KMS-11 (cell line): Measurements from ENCODE around the gene PAM.

Experiments
- H2AFZ ChIP-seq: fragments of 200-600 bp; sonication (generic); 2 replicates; pipeline ENCODE4 v1.6.1; 2016; ENCODE audit warnings: antibody characterized with exemption, mixed run types, low read depth
- H3K27ac ChIP-seq: fragments of 200-600 bp; sonication (generic); 2 replicates; pipeline ENCODE4 v1.6.1; 2016; ENCODE audit warnings: mild to moderate bottlenecking, mixed run types
- H3K27me3 ChIP-seq: fragments of 200-600 bp; sonication (generic); 2 replicates; pipeline ENCODE4 v1.6.1; 2017; ENCODE audit warnings: mild to moderate bottlenecking, low read depth, mixed run types, moderate library complexity; ENCODE audit not compliant: insufficient read depth
- H3K36me3 ChIP-seq: fragments of 200-600 bp; sonication (generic); 2 replicates; pipeline ENCODE4 v1.6.1; 2017; ENCODE audit warnings: mild to moderate bottlenecking, mixed run types; ENCODE audit not compliant: insufficient read depth
- H3K4me1 ChIP-seq: fragments of 200-600 bp; sonication (generic); 2 replicates; pipeline ENCODE4 v1.6.1; 2016; ENCODE audit warnings: mild to moderate bottlenecking, low read depth, mixed run types; ENCODE audit not compliant: poor library complexity, severe bottlenecking
- H3K4me2 ChIP-seq: fragments of 200-600 bp; sonication (generic); 2 replicates; pipeline ENCODE4 v1.7.0; 2016; ENCODE audit warnings: mild to moderate bottlenecking, mixed run types
- H3K4me3 ChIP-seq: fragments of 200-600 bp; sonication (generic); IDR thresholded peaks from 2 replicates; pipeline ENCODE4 v1.6.1; 2017; ENCODE audit warnings: low read depth, low read length, mixed read lengths; ENCODE audit not compliant: insufficient read depth
- H3K79me2 ChIP-seq: fragments of 200-600 bp; sonication (generic); 2 replicates; pipeline ENCODE4 v1.6.1; 2016; ENCODE audit warnings: low read depth, mixed run types; ENCODE audit not compliant: insufficient read depth
- H3K9ac ChIP-seq: fragments of 200-600 bp; sonication (generic); 2 replicates; pipeline ENCODE4 v1.6.1; 2016; ENCODE audit warnings: mild to moderate bottlenecking, mixed run types
- H4K20me1 ChIP-seq: fragments of 200-600 bp; sonication (generic); 2 replicates; pipeline ENCODE4 v1.6.1; 2016; ENCODE audit warnings: mild to moderate bottlenecking, mixed run types; ENCODE audit not compliant: insufficient read depth
- TF ChIP-seq, protein P1 (sequence below): fragments of 200-600 bp; sonication (generic); conservative IDR thresholded peaks from 2 replicates; pipeline ENCODE4 v1.6.1; 2017; ENCODE audit warnings: low read depth, mild to moderate bottlenecking, antibody characterized with exemption, low read length, moderate library complexity, mixed read lengths

The PAM gene

DNA sequence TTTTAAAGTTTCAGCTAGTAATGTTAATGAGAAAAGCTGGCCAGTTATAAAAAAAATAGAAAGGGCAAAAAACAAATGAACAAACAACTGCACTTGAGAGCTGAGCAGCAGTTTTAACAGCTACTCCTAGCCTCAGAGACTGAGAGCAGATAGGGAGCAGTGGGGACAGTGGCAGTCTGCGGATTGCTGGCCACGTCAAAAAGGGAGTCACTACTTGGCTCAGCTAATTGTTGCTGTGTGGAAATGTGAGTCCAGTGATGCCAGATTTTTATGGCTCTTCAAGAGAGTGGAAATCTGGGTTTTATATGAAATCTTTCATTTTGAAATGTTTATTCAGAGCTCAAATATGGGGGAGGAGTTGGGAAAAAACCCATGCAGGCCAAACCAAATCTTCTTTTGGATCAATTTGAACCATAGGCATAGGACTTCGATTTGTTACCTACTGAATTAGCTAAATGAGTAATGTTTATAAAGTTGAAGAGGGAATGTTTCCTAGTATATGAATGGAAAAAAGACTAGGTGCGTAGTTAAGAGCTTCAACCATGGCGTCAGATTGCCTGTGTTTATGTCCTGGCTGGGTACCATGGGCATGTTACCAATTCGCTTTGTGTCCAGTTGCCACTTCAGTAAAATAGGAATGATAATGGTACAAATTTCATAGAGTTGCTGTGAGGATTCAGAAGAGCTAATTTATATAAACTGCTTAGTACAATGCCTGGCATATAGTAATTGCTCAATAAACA is 102.1 kb downstream of the PAM start:
- no peak overlapping the region for H3K4me2 ChIP-seq
- no peaks in the 10 kb centered on the region for H3K4me1 ChIP-seq

DNA sequence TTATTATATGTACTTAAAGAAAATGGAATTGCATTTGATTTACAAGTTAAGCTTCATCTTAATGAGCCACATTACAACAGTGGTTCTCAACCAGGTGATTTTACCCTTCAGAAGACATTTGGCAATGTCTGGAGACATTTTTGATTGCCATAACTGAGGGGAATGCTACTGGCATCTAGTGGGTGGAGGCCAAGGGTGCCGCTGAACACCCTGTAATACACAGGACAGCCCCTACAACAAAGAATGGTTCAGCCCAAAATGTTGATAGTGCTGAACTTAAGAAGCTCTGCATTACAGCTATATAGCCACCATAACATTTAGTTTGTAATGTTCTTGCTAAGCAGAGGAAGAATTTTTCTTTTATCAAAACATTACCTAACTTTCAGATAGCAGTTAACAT is 103.1 kb downstream of the PAM start:
- H3K4me1 ChIP-seq, result no peaks in the 10 kb centered on the region
- no peak overlapping the region for H3K4me2 ChIP-seq
- H3K27ac ChIP-seq, result no peak overlapping the region
- H3K27me3 ChIP-seq, result no peaks in the 10 kb centered on the region
- no peaks in the 10 kb centered on the region for H4K20me1 ChIP-seq
- TF ChIP-seq, protein P1, sequence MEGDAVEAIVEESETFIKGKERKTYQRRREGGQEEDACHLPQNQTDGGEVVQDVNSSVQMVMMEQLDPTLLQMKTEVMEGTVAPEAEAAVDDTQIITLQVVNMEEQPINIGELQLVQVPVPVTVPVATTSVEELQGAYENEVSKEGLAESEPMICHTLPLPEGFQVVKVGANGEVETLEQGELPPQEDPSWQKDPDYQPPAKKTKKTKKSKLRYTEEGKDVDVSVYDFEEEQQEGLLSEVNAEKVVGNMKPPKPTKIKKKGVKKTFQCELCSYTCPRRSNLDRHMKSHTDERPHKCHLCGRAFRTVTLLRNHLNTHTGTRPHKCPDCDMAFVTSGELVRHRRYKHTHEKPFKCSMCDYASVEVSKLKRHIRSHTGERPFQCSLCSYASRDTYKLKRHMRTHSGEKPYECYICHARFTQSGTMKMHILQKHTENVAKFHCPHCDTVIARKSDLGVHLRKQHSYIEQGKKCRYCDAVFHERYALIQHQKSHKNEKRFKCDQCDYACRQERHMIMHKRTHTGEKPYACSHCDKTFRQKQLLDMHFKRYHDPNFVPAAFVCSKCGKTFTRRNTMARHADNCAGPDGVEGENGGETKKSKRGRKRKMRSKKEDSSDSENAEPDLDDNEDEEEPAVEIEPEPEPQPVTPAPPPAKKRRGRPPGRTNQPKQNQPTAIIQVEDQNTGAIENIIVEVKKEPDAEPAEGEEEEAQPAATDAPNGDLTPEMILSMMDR, result no peak
- H3K9ac ChIP-seq, result no peak overlapping the region
- no peak overlapping the region for H3K4me3 ChIP-seq
- H3K36me3 ChIP-seq, result no peaks in the 10 kb centered on the region
- H3K79me2 ChIP-seq, result no peaks in the 10 kb centered on the region
- no peak overlapping the region for H2AFZ ChIP-seq

More for the DNA sequence above, 102.1 kb downstream of the PAM start:
- Histone ChIP-seq H3K9ac (no peak overlapping the region), H4K20me1 (no peaks in the 10 kb centered on the region), H3K27ac (no peak overlapping the region), H3K27me3 (no peaks in the 10 kb centered on the region), H3K36me3 (no peaks in the 10 kb centered on the region), H3K79me2 (no peaks in the 10 kb centered on the region), H2AFZ (no peak overlapping the region), H3K4me3 (no peak overlapping the region)
- TF ChIP-seq, protein P1, result no peak

DNA sequence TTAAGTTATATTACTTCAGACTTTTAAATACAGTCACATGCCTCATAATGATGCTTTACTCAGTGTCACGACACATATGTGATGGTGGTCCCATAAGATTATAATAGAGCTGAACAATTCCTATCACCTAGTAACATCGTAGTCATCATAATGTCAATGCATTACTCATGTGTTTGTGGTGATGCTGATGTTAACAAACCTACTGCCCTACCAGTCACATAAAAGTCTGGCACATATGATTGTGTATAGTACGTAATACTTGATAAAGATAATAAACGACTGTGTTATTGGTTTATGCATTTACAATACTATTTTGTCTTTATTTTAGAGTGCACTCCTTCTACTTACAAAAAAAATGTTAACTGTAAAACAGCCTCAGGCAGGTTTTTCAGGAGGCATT is 103.7 kb downstream of the PAM start:
- no peak overlapping the region for H3K4me2 ChIP-seq
- no peak overlapping the region for H2AFZ ChIP-seq
- H4K20me1 ChIP-seq, result no peaks in the 10 kb centered on the region
- no peaks in the 10 kb centered on the region for H3K79me2 ChIP-seq
- H3K4me1 ChIP-seq, result no peaks in the 10 kb centered on the region
- TF ChIP-seq, protein P1, result no peak
- H3K27ac ChIP-seq, result no peak overlapping the region
- H3K9ac ChIP-seq, result no peak overlapping the region
- H3K4me3 ChIP-seq, result no peak overlapping the region
- no peaks in the 10 kb centered on the region for H3K27me3 ChIP-seq
- no peaks in the 10 kb centered on the region for H3K36me3 ChIP-seq

DNA sequence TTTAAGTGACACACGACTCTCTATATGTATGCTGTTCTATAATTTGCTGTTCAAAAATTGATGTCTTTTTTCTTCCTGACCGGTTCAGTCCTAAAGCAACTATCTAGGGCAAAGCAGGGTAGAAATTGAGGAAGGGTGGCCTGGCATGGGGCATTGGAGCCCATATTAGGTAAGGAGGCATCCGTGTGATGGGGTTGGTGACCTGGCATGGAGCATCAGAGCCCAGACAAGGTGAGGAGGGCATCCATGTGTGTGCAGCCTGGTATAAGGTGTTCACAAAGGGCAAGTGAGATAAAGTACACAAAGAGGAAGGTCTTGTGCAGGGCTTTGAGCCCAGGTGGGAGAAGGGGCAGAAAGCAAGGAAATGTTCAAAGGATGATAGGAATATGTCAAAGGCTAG is 104.9 kb downstream of the PAM start:
- Histone ChIP-seq H3K36me3 (no peaks in the 10 kb centered on the region), H2AFZ (no peak overlapping the region), H3K4me1 (no peaks in the 10 kb centered on the region), H3K79me2 (no peaks in the 10 kb centered on the region), H3K4me3 (no peak overlapping the region), H3K9ac (no peak overlapping the region), H3K27ac (no peak overlapping the region), H3K27me3 (no peaks in the 10 kb centered on the region), H3K4me2 (no peak overlapping the region), H4K20me1 (no peaks in the 10 kb centered on the region)
- TF ChIP-seq, protein P1, result no peak
